ENCODE data around the gene MDGA2.

The MDGA2 gene

DNA sequence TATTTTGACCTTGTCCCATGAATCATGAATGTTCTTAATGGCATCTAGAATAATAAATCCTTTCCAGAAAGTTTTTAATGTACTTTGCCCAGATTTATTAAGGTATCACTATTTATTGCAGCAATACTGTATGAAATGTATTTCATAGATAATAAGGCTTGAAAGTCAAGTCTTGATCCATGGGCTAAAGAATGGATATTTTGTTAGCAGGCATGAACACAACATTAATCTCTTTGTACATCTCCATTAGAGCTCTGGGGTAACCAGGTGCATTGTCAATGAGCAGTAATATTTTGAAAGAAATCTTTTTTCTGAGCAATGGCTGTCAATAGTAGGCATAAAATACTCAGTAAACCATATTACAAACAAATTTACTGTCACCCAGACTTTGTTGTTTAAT is 882.3 kb downstream of the MDGA2 start:
- DNase-seq (ENCODE audit: insufficient read length, low spot score) = no peak
- no peak for TF ChIP-seq POLR2A (IDR thresholded peaks at IDR 0.05; ENCODE audit: low read depth, low read length)
- FAIRE-seq = no peak
